Endodermal cell (in vitro differentiated cells): ENCODE data around the gene TCF7L2. TPM values are rescaled to one million over a fixed set of nuclear protein-coding genes. Genes with fewer than 3 reads are reported as not detected.

Experiments used
- DNase-seq: peaks from one replicate; pipeline ENCODE4 v3.0.0-alpha.2; 2017
- H3K27ac ChIP-seq: 2 replicates; pipeline ENCODE4 v1.5.1; 2013; ENCODE audit warnings: mild to moderate bottlenecking, low read depth, low read length, moderate library complexity
- H3K27me3 ChIP-seq: 2 replicates; pipeline ENCODE4 v1.6.1; 2013; ENCODE audit warnings: mild to moderate bottlenecking, low read length, moderate library complexity; ENCODE audit not compliant: insufficient read depth, control insufficient read depth, poor library complexity, severe bottlenecking
- H3K36me3 ChIP-seq: 2 replicates; pipeline ENCODE4 v1.7.0; 2013; ENCODE audit warnings: mild to moderate bottlenecking, low read length, moderate library complexity; ENCODE audit not compliant: control insufficient read depth, insufficient read depth
- H3K4me1 ChIP-seq: one replicate; pipeline ENCODE4 v1.7.0; 2013; ENCODE audit warnings: low read length; ENCODE audit not compliant: control insufficient read depth, insufficient read depth
- H3K4me3 ChIP-seq: 2 replicates; pipeline ENCODE4 v1.5.1; 2013; ENCODE audit warnings: mild to moderate bottlenecking, low read length, moderate library complexity
- H3K9ac ChIP-seq: 2 replicates; pipeline ENCODE4 v1.6.1; 2013; ENCODE audit warnings: mild to moderate bottlenecking, low read length, moderate library complexity; ENCODE audit not compliant: poor library complexity, severe bottlenecking; ENCODE audit errors: extremely low read depth
- H3K9me3 ChIP-seq: 2 replicates; pipeline ENCODE4 v1.6.1; 2013; ENCODE audit warnings: mild to moderate bottlenecking, low read length, moderate library complexity; ENCODE audit not compliant: control insufficient read depth
- H3K27ac Mint-ChIP-seq: 2 replicates; pipeline ENCODE4 v1.8.0; 2020; ENCODE audit warnings: mixed read lengths
- H3K27me3 Mint-ChIP-seq: 2 replicates; pipeline ENCODE4 v1.8.0; 2021; ENCODE audit warnings: mild to moderate bottlenecking, mixed read lengths; ENCODE audit not compliant: insufficient read depth
- H3K36me3 Mint-ChIP-seq: 2 replicates; pipeline ENCODE4 v1.8.0; 2020; ENCODE audit warnings: low read depth, mixed read lengths
- H3K4me1 Mint-ChIP-seq: 2 replicates; pipeline ENCODE4 v1.8.0; 2020; ENCODE audit warnings: mixed read lengths
- H3K4me3 Mint-ChIP-seq: 2 replicates; pipeline ENCODE4 v1.8.0; 2020; ENCODE audit warnings: mild to moderate bottlenecking, moderate library complexity, mixed read lengths
- H3K9me3 Mint-ChIP-seq: 2 replicates; pipeline ENCODE4 v1.8.0; 2020; ENCODE audit warnings: mild to moderate bottlenecking, mixed read lengths
- WGBS, 2 experiments: methylation state at CpG; one replicate each; pipeline versions ENCODE4 v1.1.5 to v1.1.7; 2013; ENCODE audit warnings: missing lambda C conversion rate in 2 of 2, mixed read lengths in 1 of 2; ENCODE audit not compliant: insufficient coverage in 1 of 2, insufficient read length in 1 of 2; 5-methylcytosine and 5-hydroxymethylcytosine counted together
- total RNA-seq, 2 donors: library from RNA; stranded (reverse); fragmentation: NEBNext Ultra II Directional in 1 of 2; extraction: Animal tissue kit (Norgen Biotek cat#: 25700) in 1 of 2; gene quantifications; 2 replicates in 1 of 2; 3 replicates in 1 of 2; pipeline ENCODE4 v1.2.1, GENCODE V29; 2021
- TF ChIP-seq, protein P1 (sequence below): fragments of 200-600 bp; sonication (generic); conservative IDR thresholded peaks from 2 replicates; pipeline ENCODE4 v1.5.0; 2021; ENCODE audit warnings: antibody characterized with exemption, mild to moderate bottlenecking

The TCF7L2 gene
- total RNA-seq, 2 donors from 2014 or later: 73.2 to 105 TPM

DNA sequence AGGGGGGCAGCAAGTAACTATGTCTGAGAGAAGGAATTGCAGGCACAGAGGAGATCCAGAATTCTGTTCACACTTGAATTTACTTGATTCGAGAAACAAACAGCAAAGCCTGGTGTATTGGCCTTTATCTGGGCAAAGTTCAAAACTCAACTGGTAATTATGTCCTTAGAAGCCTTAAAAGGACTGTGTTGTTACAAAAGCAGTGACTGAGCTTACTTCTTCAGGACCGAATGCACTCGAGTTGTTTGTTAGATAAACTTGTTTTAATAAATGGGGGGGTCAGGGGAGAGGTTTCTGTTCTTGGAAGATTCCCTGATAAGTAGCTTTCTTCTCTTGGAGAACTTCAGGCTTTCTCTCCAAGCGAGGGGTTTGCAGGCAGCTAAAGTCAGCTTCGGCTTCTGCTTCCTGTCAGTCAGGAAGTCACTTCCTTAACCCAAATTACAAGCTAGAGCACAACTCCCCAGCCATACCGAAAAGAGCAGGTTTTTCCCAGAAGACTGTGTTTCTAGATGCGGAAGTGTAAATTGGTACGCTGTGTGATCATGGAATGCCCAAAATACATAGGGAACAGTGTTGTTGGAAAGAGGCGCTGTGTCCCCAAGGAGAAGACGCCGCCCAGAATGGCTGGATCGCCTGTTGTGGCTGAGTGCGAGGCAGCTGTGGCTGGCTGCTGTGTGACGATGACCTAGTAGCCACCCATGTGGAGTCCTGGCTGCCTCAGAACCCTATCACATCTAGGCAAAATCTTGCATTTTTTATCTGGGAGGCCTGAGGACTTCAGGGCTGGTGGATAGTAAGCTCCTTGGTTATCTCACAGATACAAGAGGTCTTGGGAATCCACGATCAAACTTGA, 110.4 kb downstream of the TCF7L2 start:
- WGBS, 2 experiments: 73 to 86% methylated on average over 13 to 15 of the region's 15 CpGs
- Mint-ChIP-seq H3K9me3 (no peaks in the 10 kb centered on the region), H3K4me3 (no peak overlapping the region), H3K27me3 (no peaks in the 10 kb centered on the region), H3K4me1 (peaks cover 20% of the 10 kb centered on the region), H3K36me3 (peaks cover 10% of the 10 kb centered on the region), H3K27ac (peak overlapping the region; percentile 84)
- peak overlapping the region; percentile 50 for H3K4me3 ChIP-seq
- peak; percentile 70 for DNase-seq
- peak overlapping the region; percentile 52 for H3K27ac ChIP-seq
- H3K9ac ChIP-seq: peak overlapping the region; percentile 42
- H3K36me3 ChIP-seq: peaks cover 33% of the 10 kb centered on the region
- no peaks in the 10 kb centered on the region for H3K27me3 ChIP-seq
- no peaks in the 10 kb centered on the region for H3K9me3 ChIP-seq
- TF ChIP-seq, protein P1, sequence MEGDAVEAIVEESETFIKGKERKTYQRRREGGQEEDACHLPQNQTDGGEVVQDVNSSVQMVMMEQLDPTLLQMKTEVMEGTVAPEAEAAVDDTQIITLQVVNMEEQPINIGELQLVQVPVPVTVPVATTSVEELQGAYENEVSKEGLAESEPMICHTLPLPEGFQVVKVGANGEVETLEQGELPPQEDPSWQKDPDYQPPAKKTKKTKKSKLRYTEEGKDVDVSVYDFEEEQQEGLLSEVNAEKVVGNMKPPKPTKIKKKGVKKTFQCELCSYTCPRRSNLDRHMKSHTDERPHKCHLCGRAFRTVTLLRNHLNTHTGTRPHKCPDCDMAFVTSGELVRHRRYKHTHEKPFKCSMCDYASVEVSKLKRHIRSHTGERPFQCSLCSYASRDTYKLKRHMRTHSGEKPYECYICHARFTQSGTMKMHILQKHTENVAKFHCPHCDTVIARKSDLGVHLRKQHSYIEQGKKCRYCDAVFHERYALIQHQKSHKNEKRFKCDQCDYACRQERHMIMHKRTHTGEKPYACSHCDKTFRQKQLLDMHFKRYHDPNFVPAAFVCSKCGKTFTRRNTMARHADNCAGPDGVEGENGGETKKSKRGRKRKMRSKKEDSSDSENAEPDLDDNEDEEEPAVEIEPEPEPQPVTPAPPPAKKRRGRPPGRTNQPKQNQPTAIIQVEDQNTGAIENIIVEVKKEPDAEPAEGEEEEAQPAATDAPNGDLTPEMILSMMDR: no peak
- peaks cover 66% of the 10 kb centered on the region for H3K4me1 ChIP-seq

DNA sequence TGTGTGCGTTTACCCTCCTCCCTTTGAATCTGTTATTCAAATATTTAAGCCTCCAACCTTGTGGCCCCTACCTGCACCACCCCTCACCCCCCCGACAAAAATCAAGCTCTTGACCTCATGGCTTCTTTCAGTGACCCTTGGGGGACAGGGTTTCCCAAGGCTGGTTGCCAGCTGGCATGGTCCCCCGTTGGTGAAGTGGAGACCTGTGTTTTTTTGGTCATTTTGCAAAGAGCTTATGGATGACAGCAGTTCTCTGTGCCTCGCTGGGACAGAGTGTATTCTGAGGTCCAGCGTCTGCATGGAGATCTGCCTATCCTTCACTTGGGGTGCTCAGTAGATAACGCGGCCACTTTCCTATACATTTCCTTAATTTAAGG, 111.0 kb downstream of the TCF7L2 start:
- Histone ChIP-seq H3K36me3 (peaks cover 36% of the 10 kb centered on the region), H3K4me1 (peaks cover 68% of the 10 kb centered on the region), H3K4me3 (peak overlapping the region; percentile 39), H3K9ac (peak overlapping the region; percentile 23), H3K27me3 (no peaks in the 10 kb centered on the region), H3K27ac (no peak overlapping the region), H3K9me3 (no peaks in the 10 kb centered on the region)
- Mint-ChIP-seq H3K36me3 (peaks cover 8% of the 10 kb centered on the region), H3K27me3 (no peaks in the 10 kb centered on the region), H3K4me1 (peaks cover 20% of the 10 kb centered on the region), H3K27ac (peak overlapping the region; percentile 84), H3K9me3 (no peaks in the 10 kb centered on the region), H3K4me3 (no peak overlapping the region)
- TF ChIP-seq, protein P1: no peak
- DNase-seq: no peak
- 86 to 93% methylated on average over 5 to 7 of the region's 7 CpGs for WGBS, 2 experiments

DNA sequence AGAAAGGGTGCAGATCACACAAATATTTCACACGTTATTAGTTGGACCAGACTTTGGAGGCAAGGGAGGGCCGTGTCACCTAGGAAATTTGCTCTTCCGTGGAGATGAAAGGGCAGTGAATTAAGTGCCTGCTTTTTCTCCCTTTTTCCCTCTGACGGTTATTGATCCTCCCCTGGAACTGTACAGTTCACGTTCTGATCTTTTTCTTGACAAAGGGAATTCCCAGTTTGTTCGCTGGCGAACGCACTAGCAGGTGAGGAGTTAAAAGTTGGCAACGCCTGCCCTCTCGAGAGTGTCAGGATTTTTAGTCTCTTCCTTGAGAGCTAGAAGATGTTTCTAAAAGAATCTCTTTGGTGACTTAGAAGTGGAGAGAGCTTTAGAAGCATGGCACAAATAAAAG, 111.5 kb downstream of the TCF7L2 start:
- Mint-ChIP-seq H3K27me3 (no peaks in the 10 kb centered on the region), H3K9me3 (no peaks in the 10 kb centered on the region), H3K4me3 (no peak overlapping the region), H3K4me1 (peaks cover 15% of the 10 kb centered on the region), H3K27ac (peak overlapping the region; percentile 84), H3K36me3 (peaks cover 8% of the 10 kb centered on the region)
- Histone ChIP-seq H3K9me3 (no peaks in the 10 kb centered on the region), H3K4me1 (peaks cover 68% of the 10 kb centered on the region), H3K27me3 (no peaks in the 10 kb centered on the region), H3K36me3 (peaks cover 35% of the 10 kb centered on the region), H3K27ac (no peak overlapping the region), H3K9ac (peak overlapping the region; percentile 23), H3K4me3 (peak overlapping the region; percentile 39)
- WGBS, 2 experiments: 79 to 85% methylated on average over 8 to 10 of the region's 10 CpGs
- TF ChIP-seq, protein P1: no peak
- DNase-seq: peak; percentile 25
